GM23338 (cell line): Measurements from ENCODE around the gene LNX1. TPM values are rescaled to one million over a fixed set of nuclear protein-coding genes. Genes with fewer than 3 reads are reported as not detected.

Source experiments
- ATAC-seq: fragments of 200-7000 bp; cut with Tn5 transposase; 3 replicates; pipeline ENCODE4 v1.9.1; 2020
- DNase-seq: peaks from one replicate; pipeline ENCODE4 v3.0.0-alpha.2; 2015; ENCODE audit warnings: low spot score
- H2AFZ ChIP-seq: fragments of 200-600 bp; sonication (generic); 2 replicates; pipeline ENCODE4 v1.8.0; 2016; ENCODE audit warnings: antibody characterized with exemption, mild to moderate bottlenecking, moderate library complexity
- H3F3A ChIP-seq: fragments of 200-600 bp; sonication (generic); replicated peaks from 2 replicates; pipeline ENCODE4 v1.8.0; 2017; ENCODE audit warnings: antibody characterized with exemption, mixed run types, low read depth
- H3K27ac ChIP-seq: fragments of 200-600 bp; sonication (generic); 2 replicates; pipeline ENCODE4 v1.6.1; 2016; ENCODE audit warnings: low read depth
- H3K27me3 ChIP-seq: fragments of 200-600 bp; sonication (generic); 2 replicates; pipeline ENCODE4 v1.8.0; 2016; ENCODE audit warnings: mild to moderate bottlenecking, mixed run types, moderate library complexity; ENCODE audit not compliant: insufficient read depth
- H3K36me3 ChIP-seq: fragments of 200-600 bp; sonication (generic); 2 replicates; pipeline ENCODE4 v1.8.0; 2016; ENCODE audit warnings: mild to moderate bottlenecking; ENCODE audit not compliant: insufficient read depth
- H3K4me1 ChIP-seq: fragments of 200-600 bp; sonication (generic); 2 replicates; pipeline ENCODE4 v1.8.0; 2016; ENCODE audit warnings: mild to moderate bottlenecking, moderate library complexity; ENCODE audit not compliant: insufficient read depth
- H3K4me2 ChIP-seq: fragments of 200-600 bp; sonication (generic); 2 replicates; pipeline ENCODE4 v1.7.1; 2017; ENCODE audit warnings: mixed run types
- H3K4me3 ChIP-seq: fragments of 200-600 bp; sonication (generic); 2 replicates; pipeline ENCODE4 v1.6.1; 2016; ENCODE audit warnings: mixed run types
- H3K79me2 ChIP-seq: fragments of 200-600 bp; sonication (generic); replicated peaks from 2 replicates; pipeline ENCODE4 v1.8.0; 2017; ENCODE audit warnings: mild to moderate bottlenecking; ENCODE audit not compliant: insufficient read depth
- H3K9me2 ChIP-seq: fragments of 200-600 bp; sonication (generic); 2 replicates; pipeline ENCODE4 v1.8.0; 2017; ENCODE audit not compliant: insufficient read depth
- H4K20me1 ChIP-seq: fragments of 200-600 bp; sonication (generic); replicated peaks from 2 replicates; pipeline ENCODE4 v1.8.0; 2017; ENCODE audit warnings: mild to moderate bottlenecking; ENCODE audit not compliant: insufficient read depth
- H3K27ac Mint-ChIP-seq: 2 replicates; pipeline ENCODE4 v1.8.0; 2020; ENCODE audit warnings: inconsistent platforms, mild to moderate bottlenecking, moderate library complexity, mixed read lengths
- H3K27me3 Mint-ChIP-seq: 3 replicates; pipeline ENCODE4 v1.8.0; 2022; ENCODE audit warnings: low read depth, mild to moderate bottlenecking, moderate library complexity, mixed read lengths, inconsistent platforms; ENCODE audit not compliant: insufficient read depth, poor library complexity
- H3K36me3 Mint-ChIP-seq: 3 replicates; pipeline ENCODE4 v1.8.0; 2021; ENCODE audit warnings: low read depth, mild to moderate bottlenecking, inconsistent platforms, moderate library complexity, mixed read lengths
- H3K4me1 Mint-ChIP-seq: 3 replicates; pipeline ENCODE4 v1.8.0; 2020; ENCODE audit warnings: mild to moderate bottlenecking, inconsistent platforms, mixed read lengths
- H3K4me3 Mint-ChIP-seq: 3 replicates; pipeline ENCODE4 v1.8.0; 2021; ENCODE audit warnings: moderate library complexity, mild to moderate bottlenecking, inconsistent platforms, mixed read lengths
- H3K9me3 Mint-ChIP-seq: 3 replicates; pipeline ENCODE4 v1.8.0; 2020; ENCODE audit warnings: moderate library complexity, mild to moderate bottlenecking, inconsistent platforms, mixed read lengths
- CREB1 ChIP-seq: fragments of 250-450 bp; sonication (Bioruptor Pico); IDR thresholded peaks from 2 replicates; pipeline ENCODE4 v1.5.0; 2020; ENCODE audit warnings: low read depth, mild to moderate bottlenecking, moderate library complexity
- EZH2 ChIP-seq: fragments of 200-600 bp; sonication (generic); IDR thresholded peaks from one replicate; pipeline ENCODE4 v1.8.0; 2017; ENCODE audit warnings: antibody characterized with exemption, mild to moderate bottlenecking, low read depth; ENCODE audit not compliant: unreplicated experiment
- EZH2phosphoT487 ChIP-seq: fragments of 200-600 bp; sonication (generic); IDR thresholded peaks from one replicate; pipeline ENCODE4 v1.8.1; 2018; ENCODE audit warnings: antibody characterized with exemption; ENCODE audit not compliant: unreplicated experiment
- JUNB ChIP-seq: IDR thresholded peaks from one replicate; pipeline ENCODE4 v1.6.1; 2016; ENCODE audit warnings: antibody characterized with exemption; ENCODE audit not compliant: unreplicated experiment
- POLR2AphosphoS5 ChIP-seq: IDR thresholded peaks from 2 replicates; pipeline ENCODE4 v1.6.1; 2016; ENCODE audit warnings: antibody characterized with exemption, low read depth
- ZNF114 ChIP-seq: fragments of 250-450 bp; sonication (Bioruptor Pico); IDR thresholded peaks from 2 replicates; pipeline ENCODE4 v1.5.0; 2020; ENCODE audit warnings: mild to moderate bottlenecking, moderate library complexity
- ZNF331 ChIP-seq: fragments of 250-450 bp; sonication (Bioruptor Pico); IDR thresholded peaks from 2 replicates; pipeline ENCODE4 v1.5.0; 2020; ENCODE audit warnings: low read depth, mild to moderate bottlenecking, moderate library complexity
- polyA plus RNA-seq: library from polyadenylated mRNA; unstranded; fragments of >200 nt; fragmentation: Nextera tagmentation; extraction: Ambion mirVana; gene quantifications from 2 replicates; pipeline ENCODE4 v1.2.1, GENCODE V29; 2016
- total RNA-seq: library from RNA; depleted of rRNA; stranded (reverse); fragments of >200 nt; shearing (Covaris generic); gene quantifications from 2 replicates; pipeline ENCODE4 v1.2.3, GENCODE V29; 2014
- TF ChIP-seq, protein P1 (sequence below), 2 experiments: fragments of 200-600 bp in 1 of 2; sonication (generic) in 1 of 2; conservative IDR thresholded peaks; 2 replicates each; pipeline versions ENCODE4 v1.5.1 to v1.6.1; 2016 to 2017; ENCODE audit warnings: antibody characterized with exemption in 2 of 2, low read depth in 2 of 2, mild to moderate bottlenecking in 2 of 2, moderate library complexity in 1 of 2
- TF ChIP-seq, protein P2 (sequence below): IDR thresholded peaks from 2 replicates; pipeline ENCODE4 v1.6.1; 2016; ENCODE audit warnings: antibody characterized with exemption
- TF ChIP-seq, protein P3 (sequence below): IDR thresholded peaks from one replicate; pipeline ENCODE4 v1.6.1; 2018; ENCODE audit warnings: antibody characterized with exemption; ENCODE audit not compliant: unreplicated experiment

The LNX1 gene
- total and polyA plus RNA-seq, 2 experiments from 2014 or later, result 5.4 to 6.4 TPM

DNA sequence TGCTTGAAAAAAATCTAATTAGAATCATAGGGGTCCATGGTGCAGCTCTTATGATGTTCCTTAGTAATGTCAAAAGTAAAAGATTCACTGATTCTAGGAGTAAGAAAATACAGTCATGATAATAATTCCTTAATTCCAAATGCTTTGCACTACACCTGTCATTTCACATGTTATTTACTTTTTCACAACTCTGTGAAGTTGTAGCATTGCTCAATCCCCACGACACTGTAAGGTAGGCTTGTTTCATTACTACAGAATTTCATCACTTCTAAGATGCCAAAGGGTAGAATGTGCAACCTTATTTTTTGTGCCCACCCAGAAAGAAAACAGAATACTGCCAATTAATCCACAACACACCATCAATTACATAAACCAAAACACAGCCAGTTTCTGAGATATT lies 46.1 kb upstream of the LNX1 start:
- Histone ChIP-seq H3K36me3 (no peaks in the 10 kb centered on the region), H3K4me3 (no peak overlapping the region), H3K27ac (no peak overlapping the region), H3K9me2 (0 out of 2 replicates have a peak, but pooled peaks cover 1% of the 10 kb centered on the region), H3K79me2 (no peaks in the 10 kb centered on the region), H3K4me1 (no peaks in the 10 kb centered on the region), H3K27me3 (no peaks in the 10 kb centered on the region), H3K4me2 (no peak overlapping the region), H2AFZ (no peak overlapping the region), H3F3A (no peaks in the 10 kb centered on the region), H4K20me1 (no peaks in the 10 kb centered on the region)
- H3K4me1 Mint-ChIP-seq, result peaks cover 8% of the 10 kb centered on the region
- TF ChIP-seq, protein P1, sequence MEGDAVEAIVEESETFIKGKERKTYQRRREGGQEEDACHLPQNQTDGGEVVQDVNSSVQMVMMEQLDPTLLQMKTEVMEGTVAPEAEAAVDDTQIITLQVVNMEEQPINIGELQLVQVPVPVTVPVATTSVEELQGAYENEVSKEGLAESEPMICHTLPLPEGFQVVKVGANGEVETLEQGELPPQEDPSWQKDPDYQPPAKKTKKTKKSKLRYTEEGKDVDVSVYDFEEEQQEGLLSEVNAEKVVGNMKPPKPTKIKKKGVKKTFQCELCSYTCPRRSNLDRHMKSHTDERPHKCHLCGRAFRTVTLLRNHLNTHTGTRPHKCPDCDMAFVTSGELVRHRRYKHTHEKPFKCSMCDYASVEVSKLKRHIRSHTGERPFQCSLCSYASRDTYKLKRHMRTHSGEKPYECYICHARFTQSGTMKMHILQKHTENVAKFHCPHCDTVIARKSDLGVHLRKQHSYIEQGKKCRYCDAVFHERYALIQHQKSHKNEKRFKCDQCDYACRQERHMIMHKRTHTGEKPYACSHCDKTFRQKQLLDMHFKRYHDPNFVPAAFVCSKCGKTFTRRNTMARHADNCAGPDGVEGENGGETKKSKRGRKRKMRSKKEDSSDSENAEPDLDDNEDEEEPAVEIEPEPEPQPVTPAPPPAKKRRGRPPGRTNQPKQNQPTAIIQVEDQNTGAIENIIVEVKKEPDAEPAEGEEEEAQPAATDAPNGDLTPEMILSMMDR (conservative IDR thresholded peaks at IDR 0.05; ENCODE audit: low read depth in 2 of 2), result no peak
- TF ChIP-seq EZH2, result no peak
- TF ChIP-seq, protein P2, sequence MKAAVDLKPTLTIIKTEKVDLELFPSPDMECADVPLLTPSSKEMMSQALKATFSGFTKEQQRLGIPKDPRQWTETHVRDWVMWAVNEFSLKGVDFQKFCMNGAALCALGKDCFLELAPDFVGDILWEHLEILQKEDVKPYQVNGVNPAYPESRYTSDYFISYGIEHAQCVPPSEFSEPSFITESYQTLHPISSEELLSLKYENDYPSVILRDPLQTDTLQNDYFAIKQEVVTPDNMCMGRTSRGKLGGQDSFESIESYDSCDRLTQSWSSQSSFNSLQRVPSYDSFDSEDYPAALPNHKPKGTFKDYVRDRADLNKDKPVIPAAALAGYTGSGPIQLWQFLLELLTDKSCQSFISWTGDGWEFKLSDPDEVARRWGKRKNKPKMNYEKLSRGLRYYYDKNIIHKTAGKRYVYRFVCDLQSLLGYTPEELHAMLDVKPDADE, result no peak
- no peak for TF ChIP-seq JUNB
- TF ChIP-seq, protein P3, sequence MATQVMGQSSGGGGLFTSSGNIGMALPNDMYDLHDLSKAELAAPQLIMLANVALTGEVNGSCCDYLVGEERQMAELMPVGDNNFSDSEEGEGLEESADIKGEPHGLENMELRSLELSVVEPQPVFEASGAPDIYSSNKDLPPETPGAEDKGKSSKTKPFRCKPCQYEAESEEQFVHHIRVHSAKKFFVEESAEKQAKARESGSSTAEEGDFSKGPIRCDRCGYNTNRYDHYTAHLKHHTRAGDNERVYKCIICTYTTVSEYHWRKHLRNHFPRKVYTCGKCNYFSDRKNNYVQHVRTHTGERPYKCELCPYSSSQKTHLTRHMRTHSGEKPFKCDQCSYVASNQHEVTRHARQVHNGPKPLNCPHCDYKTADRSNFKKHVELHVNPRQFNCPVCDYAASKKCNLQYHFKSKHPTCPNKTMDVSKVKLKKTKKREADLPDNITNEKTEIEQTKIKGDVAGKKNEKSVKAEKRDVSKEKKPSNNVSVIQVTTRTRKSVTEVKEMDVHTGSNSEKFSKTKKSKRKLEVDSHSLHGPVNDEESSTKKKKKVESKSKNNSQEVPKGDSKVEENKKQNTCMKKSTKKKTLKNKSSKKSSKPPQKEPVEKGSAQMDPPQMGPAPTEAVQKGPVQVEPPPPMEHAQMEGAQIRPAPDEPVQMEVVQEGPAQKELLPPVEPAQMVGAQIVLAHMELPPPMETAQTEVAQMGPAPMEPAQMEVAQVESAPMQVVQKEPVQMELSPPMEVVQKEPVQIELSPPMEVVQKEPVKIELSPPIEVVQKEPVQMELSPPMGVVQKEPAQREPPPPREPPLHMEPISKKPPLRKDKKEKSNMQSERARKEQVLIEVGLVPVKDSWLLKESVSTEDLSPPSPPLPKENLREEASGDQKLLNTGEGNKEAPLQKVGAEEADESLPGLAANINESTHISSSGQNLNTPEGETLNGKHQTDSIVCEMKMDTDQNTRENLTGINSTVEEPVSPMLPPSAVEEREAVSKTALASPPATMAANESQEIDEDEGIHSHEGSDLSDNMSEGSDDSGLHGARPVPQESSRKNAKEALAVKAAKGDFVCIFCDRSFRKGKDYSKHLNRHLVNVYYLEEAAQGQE, result no peak
- TF ChIP-seq ZNF331, result no peak
- no peaks in the 10 kb centered on the region for H3K9me3 Mint-ChIP-seq
- no peak overlapping the region for H3K4me3 Mint-ChIP-seq
- DNase-seq (no peak), ATAC-seq (no peak)
- H3K27me3 Mint-ChIP-seq, result peaks cover 2% of the 10 kb centered on the region
- H3K27ac Mint-ChIP-seq, result no peak overlapping the region
- H3K36me3 Mint-ChIP-seq, result no peaks in the 10 kb centered on the region

DNA sequence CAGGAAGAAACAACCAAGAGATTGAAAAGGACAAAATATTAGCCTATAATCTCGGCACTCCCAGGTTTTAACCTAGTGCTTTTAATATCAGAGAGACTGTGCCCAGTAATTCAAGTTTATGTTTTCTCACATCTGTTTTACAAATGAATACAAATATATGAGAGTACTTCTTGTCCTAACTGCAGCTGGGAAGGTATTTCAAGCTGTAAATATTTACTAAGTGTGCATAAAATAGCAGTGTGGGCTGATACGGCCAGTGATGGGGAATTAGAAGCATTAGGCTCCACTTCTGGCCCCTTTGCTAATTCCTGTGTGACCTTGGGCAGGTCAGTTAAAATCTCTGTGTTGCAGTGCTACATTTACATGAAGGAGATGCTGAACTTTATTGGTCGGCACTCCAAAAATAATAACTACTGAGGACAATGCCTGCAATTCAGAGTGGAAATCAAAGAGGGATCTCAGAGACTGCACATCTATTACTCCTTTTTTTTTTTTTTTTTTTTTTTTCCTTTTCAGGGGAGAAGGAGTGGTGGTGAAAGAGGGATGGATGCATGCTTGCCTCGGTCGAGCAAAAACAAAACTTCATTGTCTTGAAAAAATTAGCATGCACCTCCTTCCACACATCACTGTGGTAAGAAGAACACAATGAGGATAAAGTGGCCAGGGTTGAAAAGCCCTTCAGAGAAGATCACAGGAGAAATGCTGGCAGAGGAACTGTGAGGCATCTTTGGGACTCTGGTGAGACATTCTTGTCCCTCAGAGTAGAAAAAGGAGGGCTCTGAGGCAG lies 44.6 kb upstream of the LNX1 start:
- H3F3A ChIP-seq, result no peaks in the 10 kb centered on the region
- Mint-ChIP-seq H3K36me3 (no peaks in the 10 kb centered on the region), H3K27ac (no peak overlapping the region), H3K27me3 (no peaks in the 10 kb centered on the region), H3K4me1 (peaks cover 5% of the 10 kb centered on the region), H3K4me3 (no peak overlapping the region), H3K9me3 (no peaks in the 10 kb centered on the region)
- no peak overlapping the region for H2AFZ ChIP-seq
- no peak for DNase-seq
- ATAC-seq, result no peak
- H4K20me1 ChIP-seq, result no peaks in the 10 kb centered on the region
- no peaks in the 10 kb centered on the region for H3K27me3 ChIP-seq
- H3K4me1 ChIP-seq, result no peaks in the 10 kb centered on the region
- no peaks in the 10 kb centered on the region for H3K9me2 ChIP-seq
- H3K4me3 ChIP-seq, result no peak overlapping the region
- H3K27ac ChIP-seq, result no peak overlapping the region
- H3K79me2 ChIP-seq, result no peaks in the 10 kb centered on the region
- no peaks in the 10 kb centered on the region for H3K36me3 ChIP-seq
- no peak overlapping the region for H3K4me2 ChIP-seq
- TF ChIP-seq ZNF114 (no peak), EZH2 (no peak), POLR2AphosphoS5 (no peak), CREB1 (CRISPR knock-in tag) (no peak), EZH2phosphoT487 (no peak), JUNB (no peak), ZNF331 (no peak)
